ENCODE measurements around the gene SLC44A1.

The SLC44A1 gene

DNA sequence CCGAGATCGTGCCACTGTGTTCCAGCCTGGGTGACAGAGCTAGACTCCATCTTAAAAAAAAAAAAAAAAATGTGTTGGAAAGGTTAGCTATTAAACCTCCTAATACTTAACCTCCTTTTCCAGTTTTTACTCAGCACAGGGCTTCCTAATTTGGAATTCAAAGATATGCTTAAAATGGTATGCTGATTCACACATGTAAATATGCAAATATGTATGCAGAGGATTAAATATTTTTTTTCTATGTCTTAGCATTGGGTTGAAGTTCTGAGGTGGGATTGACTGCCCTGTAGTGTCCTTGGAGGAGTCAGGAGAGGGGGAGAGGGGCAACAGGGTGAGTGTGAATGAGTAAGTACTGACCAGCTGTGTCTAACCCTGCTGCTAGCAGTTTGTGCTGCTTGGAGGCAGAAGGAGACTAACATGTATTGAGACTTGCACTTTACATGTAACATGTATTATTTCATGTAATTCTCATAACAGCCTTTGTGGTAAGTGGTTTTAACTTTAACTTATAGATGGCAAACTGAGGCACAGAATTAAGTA is 63.2 kb downstream of the SLC44A1 start:
- DNase-seq = peak; percentile 2

DNA sequence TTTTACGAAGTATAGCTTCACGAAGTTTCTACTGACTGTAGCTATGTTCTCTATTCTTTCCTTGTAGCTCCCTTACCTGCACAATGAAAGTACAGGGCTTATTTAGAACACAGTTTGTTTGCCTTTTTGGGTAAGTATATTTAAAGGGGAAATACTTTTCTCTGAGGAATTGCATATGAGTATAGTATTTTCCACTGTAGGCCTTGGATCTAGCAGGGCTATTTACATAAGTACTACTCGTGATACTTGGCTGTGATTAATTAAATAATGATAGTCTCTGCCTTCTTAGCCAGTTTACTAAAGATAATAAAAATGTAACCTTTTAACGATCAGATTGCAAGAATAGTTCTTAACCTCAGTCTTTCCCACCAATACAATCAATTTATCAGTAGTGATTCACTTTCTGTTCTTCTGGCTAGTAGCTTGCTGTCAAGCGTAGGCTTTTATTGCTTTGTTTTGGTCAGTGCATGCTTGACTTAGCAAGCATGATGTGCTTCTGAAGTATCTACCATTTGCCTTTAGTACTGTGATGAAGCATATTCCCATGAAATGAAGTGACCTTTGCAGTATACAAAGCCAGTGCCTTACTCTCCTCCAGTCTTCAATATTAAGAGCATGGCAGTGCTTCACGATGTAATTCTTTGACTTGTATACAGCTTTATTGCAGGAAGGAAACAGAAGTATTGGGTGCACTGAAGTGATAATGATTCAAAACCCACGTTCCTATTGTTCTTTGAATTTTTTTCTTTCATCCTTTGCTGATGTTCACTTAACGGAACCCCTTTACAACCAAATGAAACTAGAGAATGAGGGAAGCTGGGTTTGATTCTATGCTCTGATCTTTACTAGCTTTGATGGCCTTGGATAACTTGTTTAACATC is 64.2 kb downstream of the SLC44A1 start:
- no peak for DNase-seq

DNA sequence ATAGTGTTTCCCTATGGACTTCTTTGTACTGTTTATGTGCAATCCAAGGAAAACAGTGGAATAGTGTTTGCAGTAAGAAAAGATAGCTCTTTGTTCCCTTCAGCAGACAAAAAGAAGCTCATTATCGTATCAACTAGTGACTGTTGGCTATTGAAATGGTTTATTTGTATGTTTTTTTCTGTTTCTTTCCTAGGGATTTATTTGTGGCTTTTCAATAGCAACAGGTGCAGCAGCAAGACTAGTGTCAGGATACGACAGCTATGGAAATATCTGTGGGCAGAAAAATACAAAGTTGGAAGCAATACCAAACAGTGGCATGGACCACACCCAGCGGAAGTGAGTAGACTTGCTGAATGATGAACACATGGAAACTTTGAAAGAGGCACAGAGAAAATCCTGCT is 65.1 kb downstream of the SLC44A1 start:
- no peak for DNase-seq

DNA sequence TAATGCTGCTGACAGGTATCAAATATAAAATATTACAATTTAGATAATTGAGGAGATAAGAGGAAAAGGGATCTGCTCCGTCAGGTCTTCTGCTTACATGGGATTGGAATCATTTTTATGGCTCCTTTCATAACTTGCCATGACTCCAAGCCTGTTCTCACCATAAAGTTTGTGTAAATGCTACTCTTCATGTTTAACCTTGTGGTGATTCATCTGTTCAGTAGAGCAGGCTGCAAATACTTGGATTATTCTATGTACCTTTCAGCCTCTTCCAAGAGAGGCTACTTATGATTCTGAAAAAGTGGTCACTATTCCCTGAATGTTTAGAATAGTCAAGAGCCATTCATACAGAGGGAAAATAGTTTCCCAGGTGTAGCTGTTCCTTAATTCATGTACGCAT is 66.9 kb downstream of the SLC44A1 start:
- DNase-seq = no peak

DNA sequence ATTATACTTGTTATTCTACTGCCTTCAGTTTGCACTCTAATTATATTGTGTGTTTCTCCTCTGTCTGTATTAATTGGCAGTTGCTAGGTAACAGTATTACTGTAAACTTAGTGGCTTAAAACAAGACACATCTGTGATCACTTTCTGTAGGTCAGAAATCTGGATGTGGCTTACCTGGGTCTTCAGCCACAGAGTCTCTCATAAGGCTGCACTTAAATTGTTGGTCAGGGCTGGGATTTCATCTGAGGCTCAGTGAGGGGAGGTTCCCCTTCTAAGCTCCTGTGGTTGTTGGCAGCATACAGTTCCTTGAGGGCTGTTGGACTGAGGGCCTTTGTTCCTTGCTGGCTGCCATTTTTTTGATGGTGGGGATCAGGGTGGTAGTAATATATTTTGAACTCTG is 68.8 kb downstream of the SLC44A1 start:
- no peak for DNase-seq

DNA sequence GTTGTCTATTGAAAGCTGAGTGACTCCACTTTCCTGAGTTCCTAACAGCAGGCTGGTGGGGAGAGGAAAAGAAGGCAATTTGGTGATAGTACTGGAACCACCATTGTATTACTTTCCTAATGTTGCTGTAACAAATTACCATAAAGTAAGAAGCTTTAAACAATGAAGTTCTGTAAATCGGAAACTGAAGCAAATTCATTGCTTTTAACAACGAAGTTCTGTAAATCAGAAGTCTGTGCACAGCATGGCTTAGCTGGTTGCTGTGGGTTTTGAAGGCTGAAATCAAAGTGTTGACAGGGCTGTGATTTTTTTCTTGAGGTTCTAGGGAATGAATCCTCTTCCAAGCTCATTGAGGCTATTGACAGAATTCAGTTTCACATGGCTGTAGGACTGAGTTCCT is 72.3 kb downstream of the SLC44A1 start:
- DNase-seq = no peak

DNA sequence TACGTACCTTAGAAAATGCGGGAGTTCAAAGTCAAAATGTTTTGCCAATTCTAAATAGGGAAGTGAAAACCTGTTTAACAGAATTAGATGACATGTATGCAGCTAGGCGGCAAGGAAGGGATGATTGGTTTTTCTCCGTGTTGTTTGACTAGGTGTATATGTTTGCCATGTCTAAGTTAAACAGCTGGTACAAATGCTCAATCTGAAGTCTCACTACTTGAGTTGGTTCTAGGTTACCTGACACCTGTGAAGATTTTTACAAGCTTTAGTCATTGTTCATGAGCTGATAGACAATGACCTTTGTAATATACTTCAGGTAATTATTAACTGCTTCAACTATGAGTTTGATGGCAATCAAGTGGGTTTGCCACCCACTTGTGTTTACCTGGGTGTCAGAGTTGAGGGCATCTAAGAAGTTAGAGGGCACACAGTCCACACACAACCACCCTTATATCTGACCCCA is 74.3 kb downstream of the SLC44A1 start:
- no peak for DNase-seq

DNA sequence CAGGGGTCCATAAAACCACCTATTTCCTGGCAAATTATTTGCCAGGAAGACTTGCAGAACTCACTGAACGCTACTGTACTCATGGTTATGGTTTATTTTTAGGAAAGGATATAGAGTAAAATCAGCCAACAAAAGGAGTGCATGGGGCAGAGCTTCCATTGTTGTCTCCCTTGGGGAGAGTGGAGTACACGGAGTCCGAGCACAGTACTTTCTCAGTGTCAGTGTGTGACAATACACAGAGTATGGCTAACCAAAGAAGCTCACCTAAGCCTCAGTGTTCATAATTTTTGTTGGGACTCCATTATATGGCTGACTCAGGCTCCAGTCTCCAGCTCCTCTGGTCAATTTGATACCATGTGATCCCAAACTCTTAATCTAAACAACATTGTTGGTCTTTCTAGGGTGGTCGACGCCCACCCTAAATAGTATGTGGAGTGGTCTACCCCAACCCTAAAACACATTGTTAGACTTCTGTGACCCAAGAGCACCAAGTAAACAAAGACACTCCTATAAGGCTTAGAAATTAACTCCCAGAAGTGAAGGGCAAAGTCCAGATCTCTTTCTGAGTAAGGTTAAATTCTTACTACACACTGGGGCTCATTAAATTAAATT is 74.9 kb downstream of the SLC44A1 start:
- no peak for DNase-seq

DNA sequence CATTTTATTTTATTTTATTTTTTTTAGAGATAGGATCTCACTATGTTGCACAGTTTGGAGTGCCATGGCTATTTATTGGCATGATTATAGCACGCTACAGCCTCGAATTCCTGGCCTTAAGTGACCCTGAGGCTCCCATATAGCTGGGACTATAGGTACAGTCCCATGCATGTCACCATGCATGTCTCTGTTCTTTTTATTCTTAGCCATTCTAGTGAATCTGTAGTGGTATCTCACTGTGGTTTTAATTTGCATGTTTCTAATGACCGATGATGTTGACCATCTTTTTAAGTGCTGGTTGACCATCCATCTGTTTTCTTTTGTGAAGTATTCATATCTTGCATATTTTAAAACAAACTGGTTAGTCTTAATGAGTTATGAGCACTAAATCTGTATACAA is 76.1 kb downstream of the SLC44A1 start:
- DNase-seq = no peak

DNA sequence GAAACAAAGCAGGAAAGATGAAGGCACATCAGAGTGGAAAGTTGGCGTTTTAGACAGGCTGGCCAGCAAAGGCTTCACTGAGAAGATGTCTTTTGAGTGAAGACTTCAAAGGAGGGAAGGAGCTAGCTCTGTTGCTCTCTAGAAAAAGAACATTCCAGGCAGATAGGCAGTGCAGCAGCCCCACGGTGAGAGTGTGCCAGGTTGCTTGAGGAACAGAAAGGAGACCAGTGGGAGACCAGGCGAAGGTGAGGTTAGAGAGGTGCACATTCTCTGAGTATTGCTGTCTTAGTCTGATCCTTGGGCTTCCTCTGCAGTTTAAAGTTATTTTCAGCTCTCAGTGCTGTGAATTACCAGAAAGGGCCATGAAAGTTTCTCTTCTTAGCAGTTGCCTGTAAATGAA is 83.8 kb downstream of the SLC44A1 start:
- DNase-seq = no peak

DNA sequence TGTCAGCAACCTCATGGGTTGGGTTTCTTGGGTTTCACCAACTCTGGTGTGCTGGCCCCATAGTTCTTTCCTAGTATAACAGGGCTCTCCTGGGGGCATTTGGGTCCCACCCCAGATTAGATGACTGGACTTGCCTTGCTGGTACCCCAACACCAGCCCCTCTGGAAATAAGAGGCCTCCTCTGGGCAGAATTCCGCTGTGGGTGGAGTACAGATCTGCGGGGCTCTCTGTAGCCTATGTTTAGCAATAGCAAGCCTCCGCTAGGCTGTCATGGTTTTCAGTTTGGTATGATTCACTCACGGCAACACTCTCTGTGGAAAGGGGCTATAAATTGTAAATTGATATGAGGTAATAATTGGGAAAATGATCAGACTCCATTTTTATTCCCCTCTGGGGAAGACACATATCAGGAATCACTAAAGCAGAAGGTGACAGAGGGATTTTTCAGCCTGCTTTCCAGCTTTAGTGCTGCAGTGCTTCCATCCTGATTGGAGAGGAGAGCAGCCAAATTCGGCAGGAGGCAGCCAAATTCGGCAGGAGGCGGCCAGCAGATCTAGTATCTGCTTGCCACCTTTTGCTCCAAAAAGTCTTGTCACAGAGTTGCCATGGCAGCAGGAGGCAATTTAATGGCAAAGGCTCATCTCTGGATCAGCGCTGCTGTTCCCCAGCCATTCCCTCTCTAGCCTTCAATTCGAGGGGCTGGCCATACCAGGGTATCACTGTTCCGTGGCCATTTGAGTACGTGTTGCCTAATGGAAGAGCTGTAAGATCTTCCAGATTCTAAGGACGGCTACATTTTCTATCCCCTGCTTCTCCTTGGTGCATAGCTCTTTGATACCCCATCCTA is 84.6 kb downstream of the SLC44A1 start:
- no peak for DNase-seq

DNA sequence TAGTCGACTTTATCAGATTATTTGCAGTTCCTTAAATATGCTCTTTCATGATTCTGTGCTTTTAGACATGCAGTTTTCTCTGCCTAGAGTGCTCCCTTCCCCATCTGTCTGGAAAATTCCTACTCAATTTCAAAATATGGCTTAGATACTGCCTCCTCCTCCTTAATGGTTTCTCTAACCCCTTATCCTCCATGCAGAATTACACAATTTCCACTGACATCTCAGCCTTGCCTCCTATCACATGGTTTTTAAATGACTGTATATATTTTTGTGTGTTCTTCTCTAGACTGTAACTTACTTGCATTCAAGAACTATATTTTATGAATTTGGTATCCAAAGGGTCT is 85.2 kb downstream of the SLC44A1 start:
- DNase-seq = no peak

DNA sequence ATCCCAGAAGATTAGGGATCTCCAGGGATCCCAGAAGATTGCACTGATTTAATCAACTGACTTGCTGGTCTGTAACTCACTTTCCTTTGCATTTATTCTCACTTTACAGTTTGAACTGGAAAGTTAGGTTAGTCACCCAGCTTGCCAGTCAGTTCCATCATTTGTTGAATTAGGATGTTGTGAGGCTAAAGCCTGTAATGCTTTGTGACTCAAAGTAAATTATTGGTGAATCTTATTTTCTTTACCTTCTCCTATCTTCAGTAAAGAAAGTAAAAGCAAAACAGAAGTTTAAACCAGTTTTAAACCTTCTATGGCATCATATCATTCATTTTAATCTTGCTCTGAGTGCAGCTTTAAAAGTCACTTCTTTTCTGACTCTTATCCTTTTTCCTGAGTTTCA is 85.8 kb downstream of the SLC44A1 start:
- DNase-seq = no peak

DNA sequence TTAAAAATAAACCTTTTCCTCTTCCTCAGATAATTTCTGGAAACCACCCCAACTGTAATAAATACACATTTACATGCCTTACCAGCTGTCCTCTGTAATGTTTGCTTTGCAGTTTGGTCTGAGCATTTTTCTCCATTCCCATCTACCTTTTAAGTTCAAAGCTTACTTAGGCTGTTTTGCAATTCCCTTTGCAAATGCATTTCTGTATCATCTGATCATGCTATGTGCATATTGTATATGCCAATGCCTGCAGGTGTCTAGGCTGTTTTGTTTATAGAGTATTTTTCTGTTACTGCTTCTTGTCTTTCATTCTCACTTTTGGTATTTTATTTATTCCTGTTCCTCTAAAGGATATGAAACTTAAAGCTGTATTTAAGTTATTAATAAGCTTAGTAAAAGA is 86.3 kb downstream of the SLC44A1 start:
- no peak for DNase-seq

DNA sequence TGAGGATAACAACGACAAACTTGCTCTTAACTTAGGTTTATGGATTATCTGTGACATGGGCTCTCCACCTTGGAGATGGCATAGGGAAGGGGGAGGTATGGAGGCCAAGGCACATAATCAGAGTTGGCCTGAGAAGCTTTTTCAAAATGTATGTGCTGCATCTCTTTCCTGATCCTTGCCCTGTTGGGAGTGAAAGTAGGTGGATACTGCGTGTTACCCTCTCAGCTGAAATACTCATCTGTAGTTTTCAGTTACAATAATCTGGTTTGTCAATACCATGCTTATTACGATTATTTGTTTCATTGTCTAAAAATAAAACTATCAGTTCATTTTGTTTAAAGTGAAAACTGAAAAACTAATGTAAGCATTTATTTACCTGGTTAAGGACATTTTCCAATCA is 86.7 kb downstream of the SLC44A1 start:
- no peak for DNase-seq

DNA sequence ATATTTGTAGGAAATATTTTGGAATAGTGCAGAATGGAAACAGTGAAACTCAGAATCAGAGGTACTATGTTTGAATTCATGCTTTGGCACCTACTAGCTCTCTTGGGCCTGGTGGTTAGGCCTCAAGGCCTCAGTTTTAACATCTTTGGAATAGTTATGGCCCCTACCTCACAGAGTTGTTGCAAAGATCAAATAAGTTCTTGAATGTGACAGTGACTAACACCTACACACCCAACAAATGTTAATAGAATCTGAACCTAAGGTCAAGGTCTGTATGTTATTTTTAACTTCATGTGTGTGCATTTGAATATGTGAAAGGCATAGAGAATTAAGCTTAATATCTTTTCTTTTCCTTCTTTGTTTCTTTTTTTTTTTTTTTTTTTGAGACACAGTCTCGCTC is 87.3 kb downstream of the SLC44A1 start:
- no peak for DNase-seq

DNA sequence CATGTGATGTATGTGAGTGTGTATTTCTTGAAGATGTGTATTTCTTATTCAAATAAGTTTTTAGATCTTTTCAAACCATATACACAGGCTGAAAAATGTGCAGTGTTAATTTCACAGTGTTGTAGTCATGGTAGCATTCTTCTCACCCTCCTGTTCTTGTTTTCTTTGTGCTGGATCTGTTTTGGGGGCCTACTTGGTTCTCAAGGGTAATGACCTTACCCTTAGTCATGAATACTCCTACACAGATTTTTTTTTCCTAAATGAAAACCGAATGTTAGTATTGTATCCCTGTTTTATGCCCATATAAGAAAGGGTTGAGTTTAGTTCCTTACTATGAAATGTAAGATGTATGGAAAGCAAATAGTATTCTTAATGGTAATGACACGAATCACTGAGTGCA is 88.0 kb downstream of the SLC44A1 start:
- DNase-seq = peak; percentile 6

DNA sequence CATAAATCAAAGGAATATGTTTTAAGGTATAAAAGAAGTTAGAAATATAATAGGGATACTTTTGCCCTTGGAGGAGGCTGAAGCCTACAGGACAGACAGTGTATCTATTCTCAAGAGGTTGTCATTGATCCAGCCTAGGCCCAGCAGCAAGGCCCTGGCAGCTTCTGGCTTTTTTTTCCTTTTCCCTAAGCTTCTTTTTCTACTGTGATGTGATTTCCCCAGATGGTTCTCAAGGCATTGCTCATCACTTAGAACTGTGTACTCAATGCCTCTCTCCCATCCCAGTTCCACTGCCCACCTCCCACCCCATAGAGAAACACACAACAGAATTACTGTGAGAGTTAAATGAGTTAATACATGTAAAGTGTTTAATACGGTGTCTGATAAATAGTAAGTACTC is 88.6 kb downstream of the SLC44A1 start:
- DNase-seq = peak; percentile 3

DNA sequence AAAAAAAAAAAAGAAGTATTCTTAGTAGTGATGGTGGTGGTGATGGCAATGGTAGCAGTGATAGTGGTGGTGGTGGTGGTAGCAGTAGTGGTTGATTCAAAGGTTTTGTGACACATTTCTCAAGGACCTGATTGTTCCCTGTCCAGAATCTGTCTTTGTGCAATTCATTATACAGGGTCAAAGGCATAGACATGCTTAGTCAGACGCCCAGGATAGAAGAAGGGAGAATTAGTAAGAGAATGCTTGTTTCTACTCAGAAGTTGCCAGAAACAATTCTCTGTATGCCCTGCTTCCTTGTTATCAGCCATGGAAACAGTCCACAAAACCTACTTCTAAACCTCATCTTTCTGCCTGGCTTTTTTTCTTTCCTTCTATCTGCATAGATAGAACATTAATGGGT is 89.4 kb downstream of the SLC44A1 start:
- no peak for DNase-seq

DNA sequence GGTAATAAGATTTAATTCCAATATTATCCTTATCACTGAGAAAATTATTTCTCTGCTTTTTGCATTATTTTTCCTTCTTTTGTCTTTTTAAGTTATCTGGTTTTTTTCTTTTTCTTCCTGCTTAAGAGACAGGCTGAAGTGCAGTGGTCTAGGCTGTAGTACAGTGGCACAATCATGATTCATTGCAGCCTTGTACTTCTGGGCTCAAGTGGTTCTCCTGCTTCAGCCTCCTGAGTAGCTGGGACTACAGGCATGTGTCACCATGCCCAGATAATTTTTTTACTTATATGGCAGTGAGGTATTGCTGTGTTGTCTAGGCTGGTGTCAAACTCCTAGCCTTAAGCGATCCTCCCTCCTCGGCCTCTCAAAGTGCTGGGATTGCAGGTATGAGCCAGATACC is 93.9 kb downstream of the SLC44A1 start:
- no peak for DNase-seq

DNA sequence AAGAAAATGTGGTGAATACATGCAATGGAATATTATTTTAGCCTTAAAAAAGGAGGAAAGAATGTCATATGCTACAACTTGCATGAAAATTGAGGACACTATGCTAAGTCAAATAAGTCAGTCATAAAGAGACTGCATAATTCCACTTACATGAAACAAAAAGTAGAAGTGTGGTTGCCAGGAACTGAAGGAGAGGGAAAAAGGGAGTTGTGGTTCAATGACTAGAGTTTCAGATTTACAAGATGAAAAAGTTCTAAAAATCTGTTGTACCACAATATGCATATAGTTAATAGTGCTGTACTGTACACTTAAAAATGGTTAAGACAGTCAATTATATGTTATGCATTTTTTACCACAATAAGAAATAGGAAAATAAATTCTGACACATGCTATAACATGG is 95.4 kb downstream of the SLC44A1 start:
- DNase-seq = no peak

DNA sequence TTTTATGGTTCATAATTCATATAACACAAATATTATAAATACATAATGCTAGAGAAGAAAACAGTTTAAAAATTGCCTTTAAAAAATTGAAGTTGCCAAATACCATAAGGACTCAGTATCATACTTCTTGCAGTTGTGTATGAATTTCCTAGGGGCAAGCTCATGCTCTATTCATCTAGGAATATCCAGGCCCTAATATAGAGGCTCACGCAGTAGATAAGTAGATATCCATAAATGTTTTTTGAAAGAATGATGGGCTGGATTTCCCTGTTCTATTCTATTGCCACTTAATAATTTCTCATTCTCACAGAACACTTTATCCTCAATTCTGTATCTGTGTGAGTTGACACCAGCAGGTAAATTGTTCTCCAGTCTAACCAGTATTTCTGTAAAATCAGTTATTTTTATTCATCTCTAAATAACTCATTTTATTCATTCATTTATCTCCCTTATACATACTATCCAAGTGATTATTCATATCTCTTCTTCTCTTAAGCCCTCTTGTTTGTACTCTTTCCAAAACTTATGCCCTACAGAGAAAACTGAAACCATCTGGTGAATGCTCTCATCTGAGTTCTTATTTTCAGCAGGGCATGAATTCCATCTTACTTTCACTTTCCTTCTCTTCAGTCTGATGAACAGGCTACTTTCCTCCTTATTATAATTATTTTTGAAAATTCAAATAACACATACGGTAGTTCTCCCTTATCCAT is 97.1 kb downstream of the SLC44A1 start:
- peak; percentile 27 for DNase-seq

DNA sequence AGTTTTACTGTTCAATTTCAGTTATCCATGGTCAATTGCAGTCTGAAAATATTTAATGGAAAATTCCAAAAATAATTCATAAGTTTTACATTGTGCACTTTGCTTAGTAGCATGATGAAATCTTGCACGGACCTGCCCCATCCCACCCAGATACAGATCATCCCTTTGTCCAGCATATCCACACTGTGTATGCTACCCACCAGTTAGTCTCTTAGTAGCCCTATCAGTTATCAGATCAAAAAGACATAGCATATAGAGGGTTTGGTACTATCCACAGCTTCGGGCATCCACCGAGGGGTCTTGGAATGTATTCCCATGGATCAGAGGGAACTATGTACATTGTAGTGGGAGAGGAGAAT is 97.7 kb downstream of the SLC44A1 start:
- DNase-seq = no peak

Measured in EL (cell line).